PC-3 (cell line): ENCODE measurements around the gene CGB8. TPM values are rescaled to one million over a fixed set of nuclear protein-coding genes. Genes with fewer than 3 reads are reported as not detected.
A peak's percentile ranks its signal among the peaks of the same experiment; 100 is the strongest.
"Not testable (repeated sequence)": the region's sequence is repeated elsewhere in the genome, so short reads cannot be mapped to it uniquely, and the experiment has no call there.

Experiments used
- ATAC-seq: fragments of 200-7000 bp; cut with Tn5 transposase; 2 replicates; pipeline ENCODE4 v1.9.1; 2020; ENCODE audit warnings: mild to moderate bottlenecking, moderate library complexity
- BruUV-seq: library from RNA; stranded (reverse); fragments of 400-500 nt; replicated peaks from 2 replicates; lab custom pipeline; 2021; lab: Mats Ljungman, UMichigan
- CTCF ChIA-PET: fragments of 300-600 bp; sonication (Branson Sonifier 250); formaldehyde crosslinking; loops from one replicate; lab custom pipeline; 2022; ENCODE audit warnings: antibody characterized with exemption; lab: Charles Lee
- POLR2A ChIA-PET: fragments of 300-600 bp; sonication (Branson Sonifier 250); formaldehyde crosslinking; loops from one replicate; lab custom pipeline; 2022; ENCODE audit warnings: antibody characterized with exemption; ENCODE audit not compliant: unreplicated experiment; lab: Charles Lee
- DNase-seq: peaks from one replicate; pipeline ENCODE4 v3.0.0-alpha.2; 2015
- H2AFZ ChIP-seq: fragments of 300-600 bp; sonication (generic); 2 replicates; pipeline ENCODE4 v1.6.0; 2016; ENCODE audit warnings: antibody characterized with exemption, low read length
- H3F3A ChIP-seq: fragments of 300-600 bp; sonication (generic); one replicate; pipeline ENCODE4 v1.6.0; 2017; ENCODE audit warnings: antibody characterized with exemption, low read length, control low read depth, mild to moderate bottlenecking; ENCODE audit not compliant: unreplicated experiment
- H3K27ac ChIP-seq: fragments of 300-600 bp; sonication (generic); 2 replicates; pipeline ENCODE4 v1.5.1; 2016; ENCODE audit warnings: mild to moderate bottlenecking, low read length
- H3K27me3 ChIP-seq: fragments of 300-600 bp; sonication (generic); 2 replicates; pipeline ENCODE4 v1.6.1; 2016; ENCODE audit warnings: low read length, mixed read lengths
- H3K36me3 ChIP-seq: fragments of 300-600 bp; sonication (generic); 2 replicates; pipeline ENCODE4 v1.6.1; 2016; ENCODE audit warnings: low read depth, mixed run types, low read length, mixed read lengths
- H3K4me1 ChIP-seq: fragments of 300-600 bp; sonication (generic); 2 replicates; pipeline ENCODE4 v1.5.1; 2016; ENCODE audit warnings: low read length; ENCODE audit not compliant: insufficient read depth
- H3K4me2 ChIP-seq: fragments of 300-600 bp; sonication (generic); 2 replicates; pipeline ENCODE4 v1.6.0; 2016; ENCODE audit warnings: low read length
- H3K4me3 ChIP-seq: fragments of 300-600 bp; sonication (generic); 2 replicates; pipeline ENCODE4 v1.5.1; 2016; ENCODE audit warnings: mild to moderate bottlenecking, low read length, mixed read lengths
- H3K79me2 ChIP-seq: fragments of 300-600 bp; sonication (generic); 2 replicates; pipeline ENCODE4 v1.6.1; 2017; ENCODE audit warnings: low read length, mixed read lengths
- H3K9ac ChIP-seq: fragments of 300-600 bp; sonication (generic); 2 replicates; pipeline ENCODE4 v1.6.0; 2016; ENCODE audit warnings: mild to moderate bottlenecking, low read length
- H3K9me2 ChIP-seq: fragments of 300-600 bp; sonication (generic); replicated peaks from 2 replicates; pipeline ENCODE4 v1.6.1; 2016; ENCODE audit warnings: mixed run types, low read length, mixed read lengths
- H3K9me3 ChIP-seq: fragments of 300-600 bp; sonication (generic); 2 replicates; pipeline ENCODE4 v1.6.1; 2016; ENCODE audit warnings: low read length, mixed read lengths
- H4K20me1 ChIP-seq: fragments of 300-600 bp; sonication (generic); 2 replicates; pipeline ENCODE4 v1.6.1; 2016; ENCODE audit warnings: low read length, mixed read lengths
- CTCF ChIP-seq: fragments of 300-600 bp; sonication (generic); conservative IDR thresholded peaks from 2 replicates; pipeline ENCODE4 v1.5.1; 2017; ENCODE audit warnings: antibody characterized with exemption, low read depth, mild to moderate bottlenecking, low read length
- EZH2 ChIP-seq: fragments of 300-600 bp; sonication (generic); IDR thresholded peaks from one replicate; pipeline ENCODE4 v1.6.1; 2017; ENCODE audit warnings: antibody characterized with exemption, mild to moderate bottlenecking, low read length; ENCODE audit not compliant: unreplicated experiment
- EZH2phosphoT487 ChIP-seq: fragments of 300-600 bp; sonication (generic); IDR thresholded peaks from 2 replicates; pipeline ENCODE4 v1.6.1; 2018; ENCODE audit warnings: mild to moderate bottlenecking, antibody characterized with exemption, low read length, borderline replicate concordance
- intact Hi-C: fragments of 100-400 bp; cut with micrococcal nuclease; formaldehyde crosslinking; loops from 2 replicates; pipeline ENCODE4 v1.9.0; 2023
- total RNA-seq: library from RNA; depleted of rRNA; stranded (reverse); fragments of >200 nt; gene quantifications from 2 replicates; pipeline ENCODE4 v1.2.3, GENCODE V29; 2014

The CGB8 gene
- total RNA-seq, 1 experiment from 2014 or later: 1.2 TPM

GRCh38 chr19:49074869-49075268 lies 26.0 kb upstream of the CGB8 start:
- not testable (repeated sequence) for H3K27ac ChIP-seq, H4K20me1 ChIP-seq, H3K9ac ChIP-seq, H3K36me3 ChIP-seq, H3F3A ChIP-seq, H3K4me2 ChIP-seq, H3K4me1 ChIP-seq, H3K9me3 ChIP-seq, BruUV-seq, H3K79me2 ChIP-seq, H3K27me3 ChIP-seq, H2AFZ ChIP-seq, ATAC-seq, H3K9me2 ChIP-seq, H3K4me3 ChIP-seq
- ChIA-PET CTCF (interaction anchor here (0.6 to 1.5 kb wide), 5 partner anchors 59 to 293 kb away, joined by 3 to 6 read pairs (median 4); no protein-coding TSS in a partner anchor), POLR2A (interaction anchor here (0.7 kb wide), 1 partner anchor 18 kb away, joined by 3 read pairs; no protein-coding TSS in a partner anchor)
- intact Hi-C loops: loop anchor here (10.0 kb wide), 1 partner anchor 80 kb away; the partner anchor contains the start of genes GYS1 and RUVBL2
- TF ChIP-seq CTCF: peak; percentile 40; the same call in 1 of the 2 replicates
- DNase-seq: peak; percentile 54

GRCh38 chr19:49073514-49074378 lies 24.8 kb upstream of the CGB8 start:
- Histone ChIP-seq H3K79me2 (no peaks in the 10 kb centered on the region), H3K9ac (no peak overlapping the region), H3K9me3 (no peaks in the 10 kb centered on the region), H3K27me3 (0 out of 2 replicates have a peak, but pooled peaks cover 7% of the 10 kb centered on the region), H3K27ac (no peak overlapping the region), H3K9me2 (no peaks in the 10 kb centered on the region), H2AFZ (peak overlapping the region; percentile 67; the same call in 1 of the 2 replicates), H3F3A (no peaks in the 10 kb centered on the region), H3K4me1 (no peaks in the 10 kb centered on the region), H4K20me1 (no peaks in the 10 kb centered on the region), H3K4me3 (peak overlapping the region; percentile 53; the same call in 1 of the 2 replicates), H3K36me3 (no peaks in the 10 kb centered on the region), H3K4me2 (peak overlapping the region; percentile 76)
- DNase-seq (peak; percentile 57), ATAC-seq (peak; percentile 53)
- CTCF ChIA-PET: interaction anchor here (0.6 to 1.9 kb wide), 6 partner anchors 16 to 125 kb away, joined by 3 to 7 read pairs (median 4); partner anchors contain the start of gene CGB7
- no TSS peak for BruUV-seq
- intact Hi-C loops: loop anchor here (10.0 kb wide), 1 partner anchor 79 kb away; the partner anchor contains the start of genes GYS1 and RUVBL2
- TF ChIP-seq EZH2phosphoT487 (no peak), EZH2 (no peak), CTCF (peak; percentile 53)
- POLR2A ChIA-PET: interaction anchor here (0.6 kb wide), 2 partner anchors 141 to 399 kb away, joined by 6 read pairs; no protein-coding TSS in a partner anchor
